Sciatic nerve (tissue), 2 donors: Measurements from ENCODE around the gene SLC26A6. TPM values are rescaled to one million over a fixed set of nuclear protein-coding genes. Genes with fewer than 3 reads are reported as not detected.

Experiments used
- ATAC-seq: fragments of 200-7000 bp; cut with Tn5 transposase; one replicate; pipeline ENCODE4 v1.9.1; 2020; ENCODE audit warnings: mild to moderate bottlenecking, moderate library complexity
- DNase-seq: peaks from one replicate; pipeline ENCODE4 v3.0.0-alpha.2; 2020; ENCODE audit warnings: low spot score
- intact Hi-C: fragments of 100-400 bp; cut with DNase I; formaldehyde crosslinking; loops from one replicate; pipeline ENCODE4 v1.14.2; 2022
- total RNA-seq: library from RNA; stranded (reverse); fragmentation: NEBNext Ultra II Directional; extraction: Animal tissue kit (Norgen Biotek cat#: 25700); gene quantifications from one replicate; pipeline ENCODE4 v1.2.1, GENCODE V29; 2021
- donor health status: DM: no; HTN: no; CAD: no.
- donor health status: DM: no; HTN: no; CAD: no.

SLC26A6 gene, protein sequence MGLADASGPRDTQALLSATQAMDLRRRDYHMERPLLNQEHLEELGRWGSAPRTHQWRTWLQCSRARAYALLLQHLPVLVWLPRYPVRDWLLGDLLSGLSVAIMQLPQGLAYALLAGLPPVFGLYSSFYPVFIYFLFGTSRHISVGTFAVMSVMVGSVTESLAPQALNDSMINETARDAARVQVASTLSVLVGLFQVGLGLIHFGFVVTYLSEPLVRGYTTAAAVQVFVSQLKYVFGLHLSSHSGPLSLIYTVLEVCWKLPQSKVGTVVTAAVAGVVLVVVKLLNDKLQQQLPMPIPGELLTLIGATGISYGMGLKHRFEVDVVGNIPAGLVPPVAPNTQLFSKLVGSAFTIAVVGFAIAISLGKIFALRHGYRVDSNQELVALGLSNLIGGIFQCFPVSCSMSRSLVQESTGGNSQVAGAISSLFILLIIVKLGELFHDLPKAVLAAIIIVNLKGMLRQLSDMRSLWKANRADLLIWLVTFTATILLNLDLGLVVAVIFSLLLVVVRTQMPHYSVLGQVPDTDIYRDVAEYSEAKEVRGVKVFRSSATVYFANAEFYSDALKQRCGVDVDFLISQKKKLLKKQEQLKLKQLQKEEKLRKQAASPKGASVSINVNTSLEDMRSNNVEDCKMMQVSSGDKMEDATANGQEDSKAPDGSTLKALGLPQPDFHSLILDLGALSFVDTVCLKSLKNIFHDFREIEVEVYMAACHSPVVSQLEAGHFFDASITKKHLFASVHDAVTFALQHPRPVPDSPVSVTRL
- total RNA-seq, result 17.1 TPM

DNA sequence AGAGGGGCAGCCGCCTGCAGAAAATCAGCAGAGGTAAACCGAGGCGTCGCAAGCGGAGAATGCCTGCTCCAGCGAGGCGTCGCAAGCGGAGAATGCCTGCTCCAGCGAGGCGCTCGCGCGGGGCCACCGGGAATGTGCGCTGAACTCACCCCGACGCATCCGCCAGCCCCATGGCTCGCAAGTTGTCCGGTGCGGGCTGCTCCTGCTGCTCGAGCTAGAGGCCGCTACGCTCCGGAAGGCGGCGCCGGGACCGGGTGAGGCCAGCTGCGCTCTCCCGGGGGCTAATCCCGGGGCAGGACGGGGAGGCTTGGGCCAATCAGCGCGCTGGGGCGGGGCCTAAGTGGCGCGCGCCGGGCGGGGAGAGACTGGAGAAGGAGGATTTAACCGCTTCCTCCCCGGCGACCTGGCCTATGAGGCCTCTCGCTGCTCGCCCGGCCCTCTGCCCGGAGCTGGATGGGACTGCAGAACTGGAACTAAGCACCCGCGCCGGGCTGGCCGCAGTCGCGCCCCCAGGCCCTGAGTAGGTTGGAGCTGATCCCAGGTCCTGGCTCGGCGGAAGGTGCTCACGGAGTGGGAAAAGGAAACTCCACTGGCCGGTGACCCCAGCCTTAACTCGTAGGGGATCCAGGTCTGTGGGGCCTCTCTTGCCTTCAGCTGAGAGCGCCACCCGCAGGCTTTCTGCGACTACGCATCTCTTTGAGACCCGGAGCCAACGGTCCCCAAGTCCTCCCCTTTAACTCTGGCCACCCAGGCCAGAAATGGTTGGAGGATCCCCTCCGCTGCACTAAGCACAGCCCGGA is at the start of gene SLC26A6:
TSS of gene SLC26A6 (minus strand) at position 240 of the 800 bp plus-strand sequence. CDS start at position 172, 68 bp downstream.
- DNase-seq (peak; percentile 98), ATAC-seq (peak; percentile 99)
- intact Hi-C loops, result no loop called here

DNA sequence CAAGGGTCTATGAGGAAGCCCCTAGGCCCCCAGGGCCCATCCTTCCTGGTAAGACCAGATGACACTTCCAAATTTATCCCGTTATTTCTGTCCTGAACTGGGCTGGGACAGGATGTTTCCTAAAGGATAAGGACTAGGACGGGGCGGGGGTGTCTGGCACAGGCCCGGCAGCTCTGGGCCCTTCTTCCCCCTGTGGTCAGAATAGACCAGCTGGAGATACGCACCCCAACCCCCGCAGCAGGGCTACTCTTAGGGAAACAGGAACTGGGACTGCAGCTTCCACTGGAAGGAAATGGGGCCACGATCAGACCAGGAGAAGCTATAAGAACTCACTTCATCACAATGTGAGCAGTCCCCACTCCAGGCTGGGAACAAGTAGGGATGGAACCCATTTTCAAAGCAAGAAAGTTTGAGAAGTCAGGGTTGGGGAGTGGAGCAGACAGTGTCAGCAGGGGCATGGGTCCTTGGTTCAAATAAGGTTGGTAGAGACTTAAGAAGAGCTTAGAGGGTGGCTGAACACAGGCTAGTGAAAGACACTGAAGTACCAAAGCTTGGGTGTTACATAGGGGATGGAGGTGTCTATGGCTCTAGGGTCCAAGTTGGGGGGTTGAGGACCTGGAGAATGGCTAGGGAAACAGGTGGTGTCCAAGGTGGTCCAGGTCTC is 49.4 kb upstream of the SLC26A6 start:
- intact Hi-C loops, result no loop called here
- ATAC-seq, result peak; percentile 23

DNA sequence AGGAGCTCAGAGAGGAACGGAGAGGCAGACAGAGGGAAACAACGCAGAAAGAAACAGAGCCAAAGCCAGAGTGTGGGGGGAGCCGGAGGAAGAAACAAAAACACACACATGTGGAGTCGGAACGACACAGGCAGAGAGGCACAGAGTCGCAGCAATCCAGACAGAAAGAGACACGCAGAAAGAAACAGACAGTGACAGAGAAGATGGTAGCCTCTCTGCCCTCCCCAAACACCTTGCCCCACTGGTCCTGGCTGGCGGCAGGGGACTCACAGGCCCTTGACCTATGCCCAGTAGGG is 48.7 kb upstream of the SLC26A6 start:
- ATAC-seq (no peak), DNase-seq (no peak)
- intact Hi-C loops, result no loop called here

More for the DNA sequence above, 49.4 kb upstream of the SLC26A6 start:
- DNase-seq, result no peak

DNA sequence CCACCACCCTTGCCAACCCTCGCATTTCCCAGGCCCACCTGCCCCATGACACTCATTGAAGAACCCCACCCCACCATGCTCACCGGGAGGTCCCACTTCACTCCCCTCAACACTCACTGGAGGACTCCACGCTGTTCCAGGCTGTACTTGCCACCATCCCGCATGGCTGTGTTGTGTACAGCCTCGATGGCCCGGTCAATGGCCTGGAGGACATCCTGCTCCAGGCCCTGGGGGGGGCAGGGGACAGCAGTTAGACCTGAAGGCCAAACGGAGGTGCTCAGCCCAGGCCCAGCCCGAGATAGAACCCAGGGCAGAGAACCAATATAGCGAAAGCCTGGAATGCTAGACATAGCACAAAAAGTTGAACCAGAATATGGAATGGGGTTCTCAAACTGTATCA is 47.5 kb upstream of the SLC26A6 start:
- no peak for ATAC-seq
- no peak for DNase-seq

DNA sequence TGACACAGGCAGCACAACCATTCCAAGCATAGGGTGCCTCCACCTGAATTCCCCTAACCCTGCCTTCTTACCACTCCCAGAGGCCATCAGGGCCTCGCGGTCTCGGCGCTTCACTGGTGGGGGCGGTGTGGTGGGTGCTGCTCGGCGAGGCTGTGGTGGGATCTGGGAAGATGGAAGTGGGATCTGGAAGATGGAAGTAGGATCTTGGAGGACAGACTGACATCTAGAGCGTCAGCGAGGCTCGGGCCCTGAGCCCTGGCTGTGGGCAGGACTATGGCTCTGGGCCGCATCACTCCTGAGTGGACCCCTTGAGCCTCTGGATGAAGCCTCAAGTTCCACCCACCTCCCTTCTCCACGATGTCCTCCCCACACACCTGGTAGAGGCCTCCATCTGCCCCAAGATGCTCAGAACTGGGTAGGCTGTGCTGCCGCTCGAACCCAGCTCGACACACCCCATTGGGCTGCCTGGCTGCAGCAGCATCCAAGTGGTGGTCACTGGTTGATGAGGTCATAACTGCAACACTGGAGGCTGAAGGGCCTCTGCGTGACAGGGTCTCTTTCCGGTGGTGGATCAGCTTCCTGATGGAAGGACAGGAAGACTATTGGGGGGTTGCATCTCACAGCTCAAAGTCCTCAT is 46.8 kb upstream of the SLC26A6 start:
- no peak for ATAC-seq
- no peak for DNase-seq
- intact Hi-C loops, result no loop called here

More for the DNA sequence above, 47.5 kb upstream of the SLC26A6 start:
- intact Hi-C loops, result no loop called here

DNA sequence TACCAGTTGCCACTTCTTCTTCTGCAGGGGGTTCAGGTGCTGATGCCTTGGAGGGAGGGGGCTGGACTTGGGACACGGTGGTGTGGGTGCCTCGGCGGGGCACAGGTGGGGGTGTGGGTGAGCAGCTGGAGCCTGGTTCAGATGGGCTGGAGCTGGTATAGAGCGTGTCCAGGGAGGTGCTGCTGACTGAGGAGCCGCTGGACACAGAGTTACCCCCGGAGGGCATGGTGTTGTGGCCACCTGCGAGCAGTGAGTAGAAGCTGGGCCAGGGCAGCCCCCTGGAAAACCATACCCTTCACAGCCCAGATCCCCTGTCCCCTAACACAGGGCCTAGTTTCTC is 46.2 kb upstream of the SLC26A6 start:
- ATAC-seq, result no peak
- no peak for DNase-seq
- intact Hi-C loops, result no loop called here

DNA sequence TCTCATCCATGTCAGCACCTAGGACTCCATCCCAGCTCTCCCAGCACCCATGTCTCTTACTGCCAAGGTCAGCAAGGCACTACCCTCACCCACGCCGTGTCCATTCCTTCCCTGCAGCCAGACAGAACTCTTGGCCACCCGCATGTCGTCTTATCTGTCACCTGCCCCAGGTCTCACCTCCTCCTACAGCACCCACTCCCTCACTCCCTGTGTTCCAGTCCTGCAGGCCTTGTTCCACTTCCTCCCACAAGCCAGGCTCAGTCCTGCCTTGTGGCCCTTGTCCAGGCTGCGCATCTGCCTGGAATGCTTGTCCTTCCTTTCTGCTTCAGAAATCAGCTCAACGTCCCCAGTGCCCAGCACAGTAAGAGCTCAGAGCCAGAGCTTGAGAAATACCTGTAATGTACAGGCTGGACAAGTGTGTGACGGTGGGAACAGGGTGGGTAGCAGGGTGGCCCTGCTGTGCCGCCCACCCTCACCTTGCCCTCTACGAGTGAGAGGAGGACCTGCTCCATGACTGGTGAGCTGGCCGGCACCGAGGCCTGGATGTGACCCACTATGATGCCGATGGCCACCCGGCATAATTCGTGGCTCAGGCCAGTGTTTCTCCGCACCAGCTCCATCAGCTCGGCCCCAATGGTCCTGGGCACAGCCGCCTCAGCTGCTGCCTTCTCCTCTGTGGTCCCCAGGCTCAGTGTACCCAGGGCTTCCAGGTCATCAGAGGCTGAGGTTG is 45.7 kb upstream of the SLC26A6 start:
- ATAC-seq (no peak), DNase-seq (no peak)
- intact Hi-C loops, result no loop called here

DNA sequence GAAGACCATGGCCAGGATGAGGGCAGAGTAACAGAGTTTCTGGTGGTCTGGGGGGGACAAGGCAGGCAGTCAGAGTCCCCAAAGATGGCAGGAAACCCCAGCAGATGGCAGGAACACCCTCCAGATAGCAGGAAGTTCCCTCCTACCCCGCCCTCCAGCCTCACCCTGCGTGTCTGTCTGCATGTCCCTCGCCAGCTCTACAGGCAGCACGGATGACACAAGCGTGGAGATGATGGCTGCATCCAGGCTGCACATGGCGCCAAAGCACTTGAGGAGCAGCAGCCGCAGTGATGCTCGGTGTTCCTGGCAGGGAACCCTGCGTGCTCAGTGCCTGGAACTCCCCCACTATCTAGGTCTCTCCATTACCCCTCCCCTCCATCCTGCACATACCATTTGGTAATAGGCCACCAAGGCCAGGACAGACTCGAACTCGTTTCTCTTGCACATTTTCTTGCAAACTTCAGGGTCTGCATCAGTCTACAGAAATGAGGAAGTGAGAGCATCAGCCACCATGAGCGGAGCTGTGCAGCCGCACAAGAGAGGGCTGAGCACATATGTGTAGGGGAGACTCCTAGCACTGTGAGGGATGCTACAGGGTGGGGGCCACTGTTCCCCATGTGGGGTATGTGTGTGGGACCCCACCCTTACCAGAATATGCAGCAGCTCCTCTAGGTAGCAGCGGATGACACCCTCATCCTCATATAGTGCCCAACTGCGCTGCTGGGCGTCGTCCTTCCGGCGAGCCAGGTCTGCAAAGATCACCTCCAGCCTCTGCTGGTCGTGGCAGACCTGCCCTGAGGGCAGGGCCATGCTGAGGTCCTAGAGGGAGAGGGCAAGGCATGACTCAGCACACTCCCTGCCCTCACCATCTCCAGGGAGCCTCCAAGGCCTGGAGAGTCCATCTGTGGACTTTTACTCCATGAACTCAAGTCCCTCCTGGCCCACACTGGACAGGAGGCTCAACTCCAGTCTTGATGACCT is 44.4 kb upstream of the SLC26A6 start:
- no peak for ATAC-seq
- intact Hi-C loops, result no loop called here
- no peak for DNase-seq

DNA sequence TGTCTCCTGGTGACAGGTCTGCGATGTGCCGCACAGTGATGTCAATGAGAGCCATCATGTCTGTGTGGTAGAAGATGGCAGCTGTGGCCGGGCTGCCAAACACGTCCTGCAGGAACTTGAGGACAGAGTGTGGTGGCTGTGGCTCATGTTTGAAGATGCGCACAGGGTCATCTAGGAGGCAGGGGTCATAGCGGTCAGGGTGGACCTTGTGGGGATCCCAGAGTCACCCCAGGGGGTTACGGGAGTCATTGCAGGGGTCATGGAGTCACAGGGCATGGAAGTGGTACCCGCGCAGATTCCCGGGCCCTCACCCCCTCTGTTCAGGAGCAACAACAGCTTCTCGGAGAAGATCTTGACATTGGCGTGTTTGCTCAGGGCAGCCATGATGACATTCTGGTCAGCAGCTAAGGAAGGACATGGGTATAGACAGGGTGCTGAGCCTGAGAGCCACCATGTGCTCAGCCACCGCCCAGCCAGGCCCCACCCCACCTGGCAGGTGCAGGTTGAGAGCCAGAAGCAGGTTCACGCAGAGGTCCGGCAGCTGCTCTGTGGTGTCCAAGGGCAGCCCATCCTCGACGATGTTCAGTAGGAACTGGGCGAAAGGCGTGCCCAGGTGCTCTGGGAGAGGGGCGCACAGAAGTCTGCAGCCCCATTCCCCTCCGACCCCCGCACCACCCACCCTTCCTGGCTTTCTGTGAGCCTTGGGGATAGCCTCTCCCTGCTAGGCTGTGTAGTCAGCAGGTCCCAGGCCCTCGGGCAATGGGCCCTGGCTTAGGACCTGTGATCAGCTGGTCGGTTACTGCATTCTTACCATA is 43.5 kb upstream of the SLC26A6 start:
- DNase-seq, result no peak
- ATAC-seq, result no peak
- intact Hi-C loops, result no loop called here

DNA sequence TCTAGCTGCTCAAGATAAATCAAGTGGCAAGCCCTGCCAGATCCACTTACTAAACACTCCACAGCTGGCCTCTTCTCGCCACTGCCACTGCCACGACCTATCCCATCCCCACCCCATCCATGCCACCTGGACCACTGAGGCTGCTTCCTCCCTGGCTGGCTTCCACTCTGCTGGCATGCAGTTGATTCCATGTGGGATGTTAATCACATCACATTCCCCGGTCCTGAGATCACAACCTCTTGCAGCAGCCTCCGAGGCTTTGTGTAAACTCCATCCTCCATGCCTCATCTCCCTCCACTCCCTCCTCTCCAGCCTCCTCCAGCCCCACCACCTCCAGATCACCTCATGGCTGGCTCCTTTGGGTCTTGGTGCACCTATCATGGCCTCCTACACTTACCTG is 42.8 kb upstream of the SLC26A6 start:
- ATAC-seq (no peak), DNase-seq (no peak)
- intact Hi-C loops, result no loop called here

DNA sequence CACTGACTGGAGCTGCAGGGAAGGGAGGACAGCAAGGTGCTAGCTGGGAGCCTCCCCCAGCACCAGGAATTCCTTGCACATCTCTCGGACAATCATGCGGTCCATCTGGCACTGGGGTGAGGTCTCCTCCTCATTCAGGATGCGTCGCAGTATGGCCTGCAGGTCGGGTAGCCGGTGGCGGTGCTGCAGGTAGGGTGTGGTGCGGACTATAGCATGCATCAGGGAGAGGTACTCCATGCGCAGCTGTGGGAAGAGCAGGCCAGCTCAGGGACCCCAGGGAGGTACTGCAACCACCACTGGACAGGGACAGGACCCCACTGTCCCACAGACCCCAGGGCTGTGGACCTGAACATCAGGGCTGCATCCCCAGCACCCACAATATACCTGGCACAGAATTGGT is 39.2 kb upstream of the SLC26A6 start:
- no peak for DNase-seq
- ATAC-seq, result no peak
- intact Hi-C loops, result no loop called here

DNA sequence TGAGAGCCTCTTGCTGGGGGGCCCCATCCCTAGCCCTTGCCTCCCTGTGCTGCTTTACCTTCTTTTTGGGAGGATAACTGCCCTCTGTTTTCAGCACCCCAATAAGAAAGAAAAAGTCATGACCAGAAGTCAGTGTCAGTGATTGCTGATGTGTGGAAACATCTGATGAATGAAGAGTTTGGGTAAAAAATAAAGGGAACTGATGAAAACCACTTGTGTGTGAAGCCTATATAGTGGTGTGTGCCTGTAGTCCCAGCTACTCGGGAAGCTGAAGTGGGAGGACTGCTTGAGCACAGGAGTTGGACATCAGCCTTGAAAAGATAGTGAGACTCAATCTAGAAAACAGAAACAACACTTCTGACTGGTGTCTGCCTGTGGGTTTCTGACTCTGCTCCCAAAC is 37.3 kb upstream of the SLC26A6 start:
- intact Hi-C loops, result no loop called here
- ATAC-seq (no peak), DNase-seq (no peak)

DNA sequence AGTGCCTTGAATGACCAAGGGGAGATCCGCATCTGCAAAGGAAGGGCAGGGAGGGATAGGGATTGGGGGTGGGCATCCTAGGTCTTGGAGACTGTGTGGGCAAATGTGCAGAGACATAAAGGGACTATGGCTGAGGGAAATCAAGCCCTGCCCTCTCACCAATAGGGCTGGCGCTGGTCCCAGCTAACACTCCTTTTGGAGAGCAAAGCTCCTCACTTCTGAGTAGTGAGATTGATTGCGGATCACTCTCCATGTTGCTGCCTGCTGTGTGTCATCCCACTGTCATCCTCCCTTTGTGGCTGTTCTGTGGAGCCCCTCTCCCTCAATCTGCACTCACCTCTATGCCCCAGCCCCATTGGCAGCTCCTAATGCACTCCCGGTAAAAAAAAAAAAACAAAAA is 29.7 kb upstream of the SLC26A6 start:
- intact Hi-C loops, result no loop called here
- ATAC-seq, result no peak
- DNase-seq, result no peak

DNA sequence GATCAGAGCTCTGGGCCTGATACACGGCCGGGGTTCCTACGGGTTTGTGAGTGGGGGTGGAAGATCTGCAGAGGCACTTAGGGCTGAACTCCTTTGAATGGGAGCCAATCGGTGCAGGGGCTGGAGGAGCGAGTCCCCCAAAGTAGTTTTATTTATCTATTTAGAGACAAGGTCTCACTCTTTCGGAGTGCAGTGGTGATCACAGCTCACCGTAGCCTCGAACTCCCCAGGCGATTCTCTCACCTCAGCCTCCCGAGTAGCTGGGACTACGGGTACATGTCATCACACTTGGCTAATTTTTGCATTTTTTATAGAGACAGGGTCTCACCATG is 29.0 kb upstream of the SLC26A6 start:
- intact Hi-C loops, result no loop called here
- DNase-seq (no peak), ATAC-seq (no peak)

DNA sequence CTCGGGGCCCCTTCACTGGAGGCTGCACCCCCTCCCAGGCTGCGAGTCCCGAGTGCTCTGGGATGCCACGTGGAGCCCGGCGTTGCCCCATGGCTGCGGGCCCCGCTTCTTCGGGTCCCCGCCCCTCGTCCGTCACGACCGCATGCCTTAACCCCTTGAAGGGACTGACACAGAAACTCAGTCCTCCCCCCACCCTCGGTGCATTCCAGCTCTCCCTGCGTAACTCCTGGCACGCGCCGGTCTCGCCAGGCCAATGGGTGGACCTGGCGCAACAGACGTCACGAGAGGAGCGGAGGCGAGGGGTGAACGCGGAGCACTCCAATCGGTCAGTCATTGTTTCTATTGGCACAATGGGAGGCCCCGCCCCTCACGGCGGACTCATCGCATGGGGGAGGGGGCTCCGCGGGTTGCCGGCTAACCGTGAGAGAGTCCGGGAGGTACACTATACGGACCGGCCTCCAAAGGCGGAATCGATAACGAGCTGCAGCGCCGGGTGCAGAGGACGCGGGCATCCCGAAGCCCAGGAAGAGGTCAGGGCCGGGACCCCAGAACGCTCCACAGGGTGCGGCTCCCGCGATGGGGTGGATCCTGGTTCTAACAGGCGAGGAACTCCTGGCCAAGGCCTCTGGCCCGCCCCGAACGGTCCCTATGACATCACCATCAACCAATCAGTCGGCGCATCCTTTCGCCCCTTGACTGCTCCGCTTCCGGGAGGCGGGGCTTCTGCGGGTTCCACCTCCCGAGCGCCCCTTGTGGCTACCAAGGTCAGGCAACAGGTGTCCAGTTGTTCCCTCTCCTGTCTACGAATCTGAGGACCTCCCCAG is 28.4 kb upstream of the SLC26A6 start:
- ATAC-seq (peak; percentile 92), DNase-seq (peak; percentile 93)
- intact Hi-C loops, result no loop called here
